ENCODE results near the gene UNC5B.
A peak's percentile ranks its signal among the peaks of the same experiment; 100 is the strongest.

The UNC5B gene

GRCh38 chr10:71312811-71313789 lies 100.7 kb downstream of the UNC5B start:
- Histone ChIP-seq H3K27me3 (ENCODE audit: control insufficient read depth, insufficient read depth, low read length) (no peaks in the 10 kb centered on the region), H3K36me3 (ENCODE audit: control insufficient read depth, insufficient read depth, low read length) (no peaks in the 10 kb centered on the region), H3K4me1 (peaks cover 7% of the 10 kb centered on the region), H2AFZ (no peak overlapping the region), H3K4me2 (ENCODE audit: low read length) (no peak overlapping the region), H3K9me3 (ENCODE audit: control insufficient read depth, low read length) (no peaks in the 10 kb centered on the region), H3K27ac (no peak overlapping the region), H3K9ac (no peak overlapping the region), H3K4me3 (ENCODE audit: low read depth, low read length) (no peak overlapping the region), H3K79me2 (no peaks in the 10 kb centered on the region)
- no peak for TF ChIP-seq CTCF (IDR thresholded peaks at IDR 0.05)

GRCh38 chr10:71314028-71314693 lies 101.8 kb downstream of the UNC5B start:
- H3K9me3 ChIP-seq (ENCODE audit: control insufficient read depth, low read length): no peaks in the 10 kb centered on the region
- H3K36me3 ChIP-seq (ENCODE audit: control insufficient read depth, insufficient read depth, low read length): no peaks in the 10 kb centered on the region
- H2AFZ ChIP-seq: peak overlapping the region; percentile 61
- H3K79me2 ChIP-seq: no peaks in the 10 kb centered on the region
- no peak overlapping the region for H3K9ac ChIP-seq
- no peaks in the 10 kb centered on the region for H3K27me3 ChIP-seq (ENCODE audit: control insufficient read depth, insufficient read depth, low read length)
- H3K27ac ChIP-seq: no peak overlapping the region
- peaks cover 3% of the 10 kb centered on the region for H3K4me1 ChIP-seq
- no peak overlapping the region for H3K4me3 ChIP-seq (ENCODE audit: low read depth, low read length)
- TF ChIP-seq CTCF (IDR thresholded peaks at IDR 0.05): peak; percentile 78
- H3K4me2 ChIP-seq (ENCODE audit: low read length): peak overlapping the region; percentile 16

- Histone ChIP-seq H3K27me3 (ENCODE audit: control insufficient read depth, insufficient read depth, low read length) (no peaks in the 10 kb centered on the region), H3K4me1 (peaks cover 3% of the 10 kb centered on the region), H3K4me2 (ENCODE audit: low read length) (peak overlapping the region; percentile 16), H3K36me3 (ENCODE audit: control insufficient read depth, insufficient read depth, low read length) (no peaks in the 10 kb centered on the region), H3K27ac (no peak overlapping the region), H3K9me3 (ENCODE audit: control insufficient read depth, low read length) (no peaks in the 10 kb centered on the region), H3K79me2 (no peaks in the 10 kb centered on the region), H3K9ac (no peak overlapping the region), H3K4me3 (ENCODE audit: low read depth, low read length) (no peak overlapping the region), H2AFZ (peak overlapping the region; percentile 61)
- no peak for TF ChIP-seq CTCF (IDR thresholded peaks at IDR 0.05)
Measured at GRCh38 chr10:71314694-71315225, 102.4 kb downstream of the UNC5B start.

- H3K79me2 ChIP-seq: no peaks in the 10 kb centered on the region
- TF ChIP-seq CTCF (IDR thresholded peaks at IDR 0.05): no peak
Measured at GRCh38 chr10:71316056-71316785, 103.9 kb downstream of the UNC5B start.

More at GRCh38 chr10:71316056-71316785, 103.9 kb downstream of the UNC5B start:
- H3K4me2 ChIP-seq (ENCODE audit: low read length): no peak overlapping the region
- no peaks in the 10 kb centered on the region for H3K9me3 ChIP-seq (ENCODE audit: control insufficient read depth, low read length)
- peaks cover 3% of the 10 kb centered on the region for H3K4me1 ChIP-seq
- H3K27ac ChIP-seq: no peak overlapping the region
- no peaks in the 10 kb centered on the region for H3K36me3 ChIP-seq (ENCODE audit: control insufficient read depth, insufficient read depth, low read length)
- no peaks in the 10 kb centered on the region for H3K27me3 ChIP-seq (ENCODE audit: control insufficient read depth, insufficient read depth, low read length)
- no peak overlapping the region for H3K9ac ChIP-seq
- H3K4me3 ChIP-seq (ENCODE audit: low read depth, low read length): no peak overlapping the region
- H2AFZ ChIP-seq: no peak overlapping the region
